GM12878 (cell line): ENCODE measurements around the gene PRIMPOL.

Experiments used
- CTCF ChIP-seq, 3 experiments: IDR thresholded peaks in 2 of 3; conservative IDR thresholded peaks in 1 of 3; 2 replicates each; pipeline ENCODE4 v1.5.1; 2011; ENCODE audit warnings: low read depth in 3 of 3, low read length in 3 of 3, mild to moderate bottlenecking in 3 of 3, control low read depth in 2 of 3, moderate library complexity in 2 of 3, inconsistent platforms in 1 of 3, mixed read lengths in 1 of 3; ENCODE audit not compliant: control insufficient read depth in 2 of 3, insufficient read depth in 1 of 3; ENCODE audit errors: extremely low read depth in 1 of 3
- EP300 ChIP-seq, 2 experiments: fragments of 150-350 bp in 1 of 2; IDR thresholded peaks; 2 replicates each; pipeline ENCODE4 v1.6.1; 2011 to 2012; ENCODE audit warnings: low read depth in 2 of 2, low read length in 2 of 2, borderline replicate concordance in 1 of 2, improper control_type of control experiment in 1 of 2, inconsistent platforms in 1 of 2; ENCODE audit not compliant: control insufficient read depth in 1 of 2
- ETV6 ChIP-seq, 2 experiments: fragments of 450-650 bp in 1 of 2; IDR thresholded peaks in 1 of 2; conservative IDR thresholded peaks in 1 of 2; 2 replicates each; pipeline ENCODE4 v1.6.1; 2014; ENCODE audit warnings: antibody characterized with exemption in 1 of 2, borderline replicate concordance in 1 of 2, low read depth in 1 of 2, mild to moderate bottlenecking in 1 of 2, moderate library complexity in 1 of 2
- FOXM1 ChIP-seq: IDR thresholded peaks from 2 replicates; pipeline ENCODE4 v1.6.1; 2012; ENCODE audit warnings: low read depth, mild to moderate bottlenecking, inconsistent platforms, low read length, moderate library complexity
- HDAC2 ChIP-seq: fragments of 200-600 bp; sonication (generic); IDR thresholded peaks from 2 replicates; pipeline ENCODE4 v1.6.1; 2017
- NFYB ChIP-seq: IDR thresholded peaks from 2 replicates; pipeline ENCODE4 v1.6.1; 2011; ENCODE audit warnings: low read depth, mild to moderate bottlenecking, low read length, improper control_type of control experiment, moderate library complexity; ENCODE audit not compliant: insufficient read depth
- POLR2AphosphoS5 ChIP-seq: IDR thresholded peaks from 2 replicates; pipeline ENCODE4 v1.6.1; 2011; ENCODE audit warnings: mild to moderate bottlenecking, low read length, inconsistent platforms
- SIX5 ChIP-seq: IDR thresholded peaks from 2 replicates; pipeline ENCODE4 v1.6.1; 2011; ENCODE audit warnings: mild to moderate bottlenecking, low read depth, low read length, moderate library complexity; ENCODE audit not compliant: severe bottlenecking
- ZBTB33 ChIP-seq: fragments of 450-650 bp; IDR thresholded peaks from 2 replicates; pipeline ENCODE4 v1.6.1; 2017; ENCODE audit warnings: mild to moderate bottlenecking

GRCh38 chr4:184653650-184654049 is 4.1 kb downstream of the PRIMPOL start:
- TF ChIP-seq FOXM1 (no peak), HDAC2 (no peak), NFYB (no peak), SIX5 (no peak), EP300 (IDR thresholded peaks at IDR 0.05; ENCODE audit: borderline replicate concordance in 1 of 2, control insufficient read depth in 1 of 2, low read depth in 2 of 2, low read length in 2 of 2) (no peak), POLR2AphosphoS5 (no peak), CTCF (IDR thresholded peaks at IDR 0.05 in 2 of 3, conservative IDR thresholded peaks at IDR 0.05 in 1 of 3; ENCODE audit: control insufficient read depth in 2 of 3, extremely low read depth in 1 of 3, insufficient read depth in 1 of 3, low read depth in 3 of 3, low read length in 3 of 3) (no peak), ZBTB33 (no peak), ETV6 (conservative IDR thresholded peaks at IDR 0.05 in 1 of 2, IDR thresholded peaks at IDR 0.05 in 1 of 2; ENCODE audit: borderline replicate concordance in 1 of 2, low read depth in 1 of 2) (no peak)
